SK-N-SH (cell line): ENCODE results near the gene KLC4.

ENCODE experiments used
- EP300 ChIP-seq, 2 experiments: IDR thresholded peaks; 2 replicates each; pipeline versions ENCODE4 v1.4.0 to v1.6.1; 2012; ENCODE audit warnings: borderline replicate concordance in 1 of 2, low read depth in 1 of 2, low read length in 1 of 2
- FOXM1 ChIP-seq: IDR thresholded peaks from 2 replicates; pipeline ENCODE4 v1.4.0; 2012; ENCODE audit warnings: low read depth, mild to moderate bottlenecking
- SIN3A ChIP-seq: IDR thresholded peaks from 2 replicates; pipeline ENCODE4 v1.6.1; 2012; ENCODE audit warnings: low read depth, mild to moderate bottlenecking, low read length, moderate library complexity, borderline replicate concordance
- USF1 ChIP-seq: IDR thresholded peaks from 2 replicates; pipeline ENCODE4 v1.4.0; 2012; ENCODE audit warnings: low read depth, borderline replicate concordance
- TF ChIP-seq, protein P1 (sequence below): fragments of 200-600 bp; sonication (generic); IDR thresholded peaks from 2 replicates; pipeline ENCODE4 v1.6.1; 2017; ENCODE audit warnings: antibody characterized with exemption, mild to moderate bottlenecking, moderate library complexity

DNA sequence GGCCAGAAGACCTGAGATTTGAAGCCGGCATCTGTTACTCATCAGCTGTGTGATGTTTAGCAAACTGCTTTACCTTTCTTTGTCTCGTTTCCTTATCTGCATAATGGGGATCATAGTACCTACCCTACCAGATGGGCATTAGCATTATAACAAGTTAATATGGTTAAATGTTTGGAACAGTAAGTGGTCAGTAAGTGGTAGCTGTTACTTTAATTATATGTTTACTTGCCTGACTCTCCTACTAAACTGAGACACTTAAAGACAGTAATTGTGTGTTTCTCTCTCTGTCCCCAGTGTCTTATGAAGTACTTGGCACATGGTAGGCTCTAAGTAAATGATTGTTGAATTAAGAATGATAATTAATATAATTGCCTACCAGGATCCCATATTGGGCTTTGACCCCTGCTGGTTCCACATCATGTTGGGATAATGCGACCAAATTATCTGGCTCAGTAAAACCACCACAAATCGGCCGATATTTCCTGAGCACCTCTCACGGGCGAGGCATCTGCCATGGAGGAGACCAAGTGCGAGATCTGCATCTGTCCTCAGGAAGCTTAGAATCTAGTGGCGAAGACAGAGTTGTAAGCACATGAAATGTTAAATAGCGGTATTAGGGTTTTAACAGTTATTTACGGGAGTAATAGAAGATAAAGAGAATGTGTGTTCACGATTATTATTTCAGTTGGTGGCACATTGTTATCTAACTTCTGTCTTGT is 48.1 kb downstream of the KLC4 start:
- TF ChIP-seq, protein P1, sequence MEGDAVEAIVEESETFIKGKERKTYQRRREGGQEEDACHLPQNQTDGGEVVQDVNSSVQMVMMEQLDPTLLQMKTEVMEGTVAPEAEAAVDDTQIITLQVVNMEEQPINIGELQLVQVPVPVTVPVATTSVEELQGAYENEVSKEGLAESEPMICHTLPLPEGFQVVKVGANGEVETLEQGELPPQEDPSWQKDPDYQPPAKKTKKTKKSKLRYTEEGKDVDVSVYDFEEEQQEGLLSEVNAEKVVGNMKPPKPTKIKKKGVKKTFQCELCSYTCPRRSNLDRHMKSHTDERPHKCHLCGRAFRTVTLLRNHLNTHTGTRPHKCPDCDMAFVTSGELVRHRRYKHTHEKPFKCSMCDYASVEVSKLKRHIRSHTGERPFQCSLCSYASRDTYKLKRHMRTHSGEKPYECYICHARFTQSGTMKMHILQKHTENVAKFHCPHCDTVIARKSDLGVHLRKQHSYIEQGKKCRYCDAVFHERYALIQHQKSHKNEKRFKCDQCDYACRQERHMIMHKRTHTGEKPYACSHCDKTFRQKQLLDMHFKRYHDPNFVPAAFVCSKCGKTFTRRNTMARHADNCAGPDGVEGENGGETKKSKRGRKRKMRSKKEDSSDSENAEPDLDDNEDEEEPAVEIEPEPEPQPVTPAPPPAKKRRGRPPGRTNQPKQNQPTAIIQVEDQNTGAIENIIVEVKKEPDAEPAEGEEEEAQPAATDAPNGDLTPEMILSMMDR = no peak
- TF ChIP-seq EP300 (IDR thresholded peaks at IDR 0.05; ENCODE audit: borderline replicate concordance in 1 of 2, low read depth in 1 of 2, low read length in 1 of 2) = no peak
- TF ChIP-seq USF1 = no peak
- TF ChIP-seq SIN3A = no peak
- TF ChIP-seq FOXM1 = no peak
